ENCODE results near the gene SEPTIN6. TPM values are rescaled to one million over a fixed set of nuclear protein-coding genes. Genes with fewer than 3 reads are reported as not detected.

Gene SEPTIN6
- total and polyA plus RNA-seq, 2 experiments from 2014 or later = 21.3 to 31.4 TPM

DNA sequence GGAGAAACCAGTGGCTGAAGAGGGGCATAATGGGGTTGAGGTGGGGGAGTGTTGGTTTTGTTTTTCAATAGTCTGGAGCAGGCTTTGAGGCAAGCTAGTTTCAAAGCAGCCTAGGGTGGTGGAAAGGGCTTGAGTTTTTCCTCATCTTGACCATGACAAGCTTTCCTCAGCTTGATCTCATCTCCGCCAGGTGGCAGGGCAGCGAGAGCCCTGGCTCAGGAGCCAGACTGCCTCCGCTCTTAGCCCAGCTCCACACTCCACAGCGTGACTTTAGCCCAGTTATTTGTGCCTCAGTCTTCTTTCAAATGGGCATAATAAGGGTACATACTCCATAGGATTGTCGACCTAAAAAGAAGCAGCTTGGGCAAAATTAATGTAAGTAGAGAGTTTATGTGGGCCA, 35.5 kb upstream of the SEPTIN6 start:
- TF ChIP-seq EZH2phosphoT487 (IDR thresholded peaks at IDR 0.05; ENCODE audit: low read depth, severe bottlenecking, unreplicated experiment) (no peak), EZH2 (IDR thresholded peaks at IDR 0.05; ENCODE audit: borderline replicate concordance) (no peak)
- TF ChIP-seq, protein P1, sequence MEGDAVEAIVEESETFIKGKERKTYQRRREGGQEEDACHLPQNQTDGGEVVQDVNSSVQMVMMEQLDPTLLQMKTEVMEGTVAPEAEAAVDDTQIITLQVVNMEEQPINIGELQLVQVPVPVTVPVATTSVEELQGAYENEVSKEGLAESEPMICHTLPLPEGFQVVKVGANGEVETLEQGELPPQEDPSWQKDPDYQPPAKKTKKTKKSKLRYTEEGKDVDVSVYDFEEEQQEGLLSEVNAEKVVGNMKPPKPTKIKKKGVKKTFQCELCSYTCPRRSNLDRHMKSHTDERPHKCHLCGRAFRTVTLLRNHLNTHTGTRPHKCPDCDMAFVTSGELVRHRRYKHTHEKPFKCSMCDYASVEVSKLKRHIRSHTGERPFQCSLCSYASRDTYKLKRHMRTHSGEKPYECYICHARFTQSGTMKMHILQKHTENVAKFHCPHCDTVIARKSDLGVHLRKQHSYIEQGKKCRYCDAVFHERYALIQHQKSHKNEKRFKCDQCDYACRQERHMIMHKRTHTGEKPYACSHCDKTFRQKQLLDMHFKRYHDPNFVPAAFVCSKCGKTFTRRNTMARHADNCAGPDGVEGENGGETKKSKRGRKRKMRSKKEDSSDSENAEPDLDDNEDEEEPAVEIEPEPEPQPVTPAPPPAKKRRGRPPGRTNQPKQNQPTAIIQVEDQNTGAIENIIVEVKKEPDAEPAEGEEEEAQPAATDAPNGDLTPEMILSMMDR (IDR thresholded peaks at IDR 0.05; ENCODE audit: poor library complexity) = peak; percentile 8
- Histone ChIP-seq H4K20me1 (ENCODE audit: insufficient read depth, poor library complexity, severe bottlenecking) (no peaks in the 10 kb centered on the region), H2AFZ (no peak overlapping the region), H3K27ac (no peak overlapping the region), H3K9me3 (ENCODE audit: low read depth) (no peaks in the 10 kb centered on the region), H3K9me2 (replicated peaks; ENCODE audit: insufficient read depth) (no peaks in the 10 kb centered on the region), H3K36me3 (replicated peaks; ENCODE audit: insufficient read depth, low read depth) (no peaks in the 10 kb centered on the region), H3K4me2 (no peak overlapping the region), H3K4me3 (no peak overlapping the region), H3K4me1 (ENCODE audit: insufficient read depth) (no peaks in the 10 kb centered on the region), H3K79me2 (no peaks in the 10 kb centered on the region), H3K27me3 (no peaks in the 10 kb centered on the region)
- WGBS (ENCODE audit: low lambda C conversion rate, missing lambda C conversion rate) = 59% methylated on average over 5 of the region's 5 CpGs
- DNase-seq (ENCODE audit: low spot score) = peak; percentile 16

DNA sequence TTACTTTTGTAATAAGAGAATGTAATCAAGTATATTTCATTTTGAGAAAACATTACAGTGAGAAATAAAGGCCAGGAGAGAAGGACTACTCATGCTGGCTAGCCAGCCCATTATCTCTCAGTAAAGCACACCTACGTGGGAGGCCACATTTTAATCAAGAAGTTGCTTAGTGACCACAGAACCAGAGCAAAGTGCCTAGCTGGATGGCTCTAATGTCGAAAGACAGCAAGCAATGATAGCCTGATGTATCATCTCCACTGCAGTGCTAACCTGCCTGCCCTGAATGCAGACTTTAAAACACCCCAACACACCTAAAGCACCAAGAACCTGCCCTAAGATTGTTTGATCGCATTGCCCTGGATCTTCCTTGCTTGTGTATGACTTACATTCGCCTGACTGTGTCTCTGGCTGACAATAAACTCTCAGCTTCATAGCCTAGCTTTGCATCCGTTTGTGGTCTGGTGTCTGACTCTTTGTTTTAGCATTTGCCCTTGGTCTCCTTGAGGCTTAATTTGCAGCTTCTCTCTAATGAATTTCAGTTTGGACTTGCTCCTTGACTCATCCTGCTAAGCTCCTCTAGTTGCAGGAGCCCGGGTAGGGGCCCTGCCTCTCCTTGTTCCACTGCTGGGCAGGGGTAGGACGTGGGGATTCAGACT, 34.1 kb upstream of the SEPTIN6 start:
- no peaks in the 10 kb centered on the region for H4K20me1 ChIP-seq (ENCODE audit: insufficient read depth, poor library complexity, severe bottlenecking)
- H3K27me3 ChIP-seq = no peaks in the 10 kb centered on the region
- no peaks in the 10 kb centered on the region for H3K36me3 ChIP-seq (replicated peaks; ENCODE audit: insufficient read depth, low read depth)
- no peak for DNase-seq (ENCODE audit: low spot score)
- H3K27ac ChIP-seq = no peak overlapping the region
- WGBS (ENCODE audit: low lambda C conversion rate, missing lambda C conversion rate) = 56% methylated on average over 7 of the region's 7 CpGs
- no peak overlapping the region for H3K4me2 ChIP-seq
- no peaks in the 10 kb centered on the region for H3K9me3 ChIP-seq (ENCODE audit: low read depth)
- H3K9me2 ChIP-seq (replicated peaks; ENCODE audit: insufficient read depth) = no peaks in the 10 kb centered on the region
- TF ChIP-seq EZH2phosphoT487 (IDR thresholded peaks at IDR 0.05; ENCODE audit: low read depth, severe bottlenecking, unreplicated experiment) = no peak
- TF ChIP-seq EZH2 (IDR thresholded peaks at IDR 0.05; ENCODE audit: borderline replicate concordance) = no peak
- TF ChIP-seq, protein P1 (IDR thresholded peaks at IDR 0.05; ENCODE audit: poor library complexity) = no peak
- no peak overlapping the region for H2AFZ ChIP-seq
- H3K4me3 ChIP-seq = no peak overlapping the region
- H3K4me1 ChIP-seq (ENCODE audit: insufficient read depth) = no peaks in the 10 kb centered on the region
- H3K79me2 ChIP-seq = no peaks in the 10 kb centered on the region

DNA sequence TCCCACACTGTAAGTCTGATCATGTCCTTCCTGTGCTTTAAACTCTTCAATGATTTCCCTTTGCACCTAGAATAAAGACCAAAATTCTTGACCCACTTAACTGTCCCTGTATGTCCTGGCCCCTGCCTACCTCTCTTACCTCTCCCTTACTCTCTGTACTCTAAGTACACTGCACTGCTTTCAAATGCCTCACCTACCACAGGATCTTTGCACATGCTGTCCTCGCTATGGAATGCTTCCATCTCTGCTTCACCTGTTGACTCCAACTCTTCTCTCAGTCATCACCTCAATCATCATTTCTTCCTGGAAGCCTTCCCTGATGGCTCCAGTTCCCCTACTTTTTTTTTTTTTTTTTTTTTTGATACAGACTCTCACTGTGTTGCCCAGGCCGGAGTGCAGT, 29.0 kb upstream of the SEPTIN6 start:
- Histone ChIP-seq H2AFZ (no peak overlapping the region), H3K27ac (no peak overlapping the region), H3K4me1 (ENCODE audit: insufficient read depth) (no peaks in the 10 kb centered on the region), H3K9me3 (ENCODE audit: low read depth) (no peaks in the 10 kb centered on the region), H3K4me2 (no peak overlapping the region), H4K20me1 (ENCODE audit: insufficient read depth, poor library complexity, severe bottlenecking) (no peaks in the 10 kb centered on the region), H3K9me2 (replicated peaks; ENCODE audit: insufficient read depth) (no peaks in the 10 kb centered on the region), H3K4me3 (no peak overlapping the region), H3K27me3 (no peaks in the 10 kb centered on the region), H3K79me2 (no peaks in the 10 kb centered on the region), H3K36me3 (replicated peaks; ENCODE audit: insufficient read depth, low read depth) (no peaks in the 10 kb centered on the region)
- 98% methylated on average over 2 of the region's 2 CpGs for whole genome bisulfite sequencing (ENCODE audit: low lambda C conversion rate, missing lambda C conversion rate)
- DNase-seq (ENCODE audit: low spot score) = no peak
- TF ChIP-seq, protein P1 (IDR thresholded peaks at IDR 0.05; ENCODE audit: poor library complexity) = no peak
- TF ChIP-seq EZH2 (IDR thresholded peaks at IDR 0.05; ENCODE audit: borderline replicate concordance) = no peak
- no peak for TF ChIP-seq EZH2phosphoT487 (IDR thresholded peaks at IDR 0.05; ENCODE audit: low read depth, severe bottlenecking, unreplicated experiment)
